CD1c-positive myeloid dendritic cell (primary cell): ENCODE data around the gene ALOX5AP.

Experiments
- DNase-seq: peaks from one replicate; pipeline ENCODE4 v3.0.0-alpha.2; 2016; ENCODE audit errors: extremely low spot score

ALOX5AP gene

GRCh38 chr13:30714629-30715371, 20.5 kb upstream of the ALOX5AP start:
- peak; percentile 68 for DNase-seq

GRCh38 chr13:30715372-30715756, 20.0 kb upstream of the ALOX5AP start:
- DNase-seq, result no peak

- DNase-seq, result no peak
Measured at GRCh38 chr13:30715837-30716236, 19.5 kb upstream of the ALOX5AP start.

- peak; percentile 47 for DNase-seq
Measured at GRCh38 chr13:30718661-30719524, 16.4 kb upstream of the ALOX5AP start.

- DNase-seq, result peak; percentile 70
Measured at GRCh38 chr13:30719525-30719914, 15.8 kb upstream of the ALOX5AP start.

GRCh38 chr13:30720172-30720869, 15.0 kb upstream of the ALOX5AP start:
- DNase-seq, result peak; percentile 92

GRCh38 chr13:30721936-30722335, 13.4 kb upstream of the ALOX5AP start:
- DNase-seq, result peak; percentile 75

- DNase-seq, result no peak
Measured at GRCh38 chr13:30722361-30722760, 13.0 kb upstream of the ALOX5AP start.

- DNase-seq, result no peak
Measured at GRCh38 chr13:30724778-30725177, 10.6 kb upstream of the ALOX5AP start.

- no peak for DNase-seq
Measured at GRCh38 chr13:30725326-30726085, 9.8 kb upstream of the ALOX5AP start.

GRCh38 chr13:30726192-30726591, 9.2 kb upstream of the ALOX5AP start:
- no peak for DNase-seq

GRCh38 chr13:30727491-30728355, 7.6 kb upstream of the ALOX5AP start:
- DNase-seq, result no peak

- no peak for DNase-seq
Measured at GRCh38 chr13:30729801-30730200, 5.5 kb upstream of the ALOX5AP start.

- no peak for DNase-seq
Measured at GRCh38 chr13:30730526-30730925, 4.8 kb upstream of the ALOX5AP start.

- DNase-seq, result no peak
Measured at GRCh38 chr13:30731361-30732045, 3.8 kb upstream of the ALOX5AP start.

- no peak for DNase-seq
Measured at GRCh38 chr13:30732046-30732390, 3.3 kb upstream of the ALOX5AP start.

GRCh38 chr13:30734439-30734838, 904 bp upstream of the ALOX5AP start:
- peak; percentile 61 for DNase-seq

GRCh38 chr13:30735872-30736175, 481 bp downstream of the ALOX5AP start:
- no peak for DNase-seq

- DNase-seq, result no peak
Measured at GRCh38 chr13:30736461-30737320, 1.3 kb downstream of the ALOX5AP start.
